Activated T-cell treated with anti-CD3 and anti-CD28 coated beads, Interleukin-2, amount 50 U/mL, for 24 hours (primary cell): ENCODE results near the gene TMEM248.
"Not testable (repeated sequence)": the region's sequence is repeated elsewhere in the genome, so short reads cannot be mapped to it uniquely, and the experiment has no call there.

ENCODE experiments used
- DNase-seq: peaks from one replicate; pipeline ENCODE4 v3.0.0-alpha.2; 2020
- H3K27ac Mint-ChIP-seq: 2 replicates; pipeline ENCODE4 v1.8.0; 2020; ENCODE audit warnings: mild to moderate bottlenecking, mixed read lengths
- H3K27me3 Mint-ChIP-seq: 2 replicates; pipeline ENCODE4 v1.8.0; 2020; ENCODE audit warnings: mixed read lengths
- H3K36me3 Mint-ChIP-seq: 2 replicates; pipeline ENCODE4 v1.8.0; 2020; ENCODE audit warnings: low read depth, mixed read lengths
- H3K4me1 Mint-ChIP-seq: 2 replicates; pipeline ENCODE4 v1.8.0; 2020; ENCODE audit warnings: low read depth, mixed read lengths
- H3K4me3 Mint-ChIP-seq: 2 replicates; pipeline ENCODE4 v1.8.0; 2020; ENCODE audit warnings: mild to moderate bottlenecking, moderate library complexity, mixed read lengths
- H3K9me3 Mint-ChIP-seq: 2 replicates; pipeline ENCODE4 v1.8.0; 2020; ENCODE audit warnings: mixed read lengths

Gene TMEM248

DNA sequence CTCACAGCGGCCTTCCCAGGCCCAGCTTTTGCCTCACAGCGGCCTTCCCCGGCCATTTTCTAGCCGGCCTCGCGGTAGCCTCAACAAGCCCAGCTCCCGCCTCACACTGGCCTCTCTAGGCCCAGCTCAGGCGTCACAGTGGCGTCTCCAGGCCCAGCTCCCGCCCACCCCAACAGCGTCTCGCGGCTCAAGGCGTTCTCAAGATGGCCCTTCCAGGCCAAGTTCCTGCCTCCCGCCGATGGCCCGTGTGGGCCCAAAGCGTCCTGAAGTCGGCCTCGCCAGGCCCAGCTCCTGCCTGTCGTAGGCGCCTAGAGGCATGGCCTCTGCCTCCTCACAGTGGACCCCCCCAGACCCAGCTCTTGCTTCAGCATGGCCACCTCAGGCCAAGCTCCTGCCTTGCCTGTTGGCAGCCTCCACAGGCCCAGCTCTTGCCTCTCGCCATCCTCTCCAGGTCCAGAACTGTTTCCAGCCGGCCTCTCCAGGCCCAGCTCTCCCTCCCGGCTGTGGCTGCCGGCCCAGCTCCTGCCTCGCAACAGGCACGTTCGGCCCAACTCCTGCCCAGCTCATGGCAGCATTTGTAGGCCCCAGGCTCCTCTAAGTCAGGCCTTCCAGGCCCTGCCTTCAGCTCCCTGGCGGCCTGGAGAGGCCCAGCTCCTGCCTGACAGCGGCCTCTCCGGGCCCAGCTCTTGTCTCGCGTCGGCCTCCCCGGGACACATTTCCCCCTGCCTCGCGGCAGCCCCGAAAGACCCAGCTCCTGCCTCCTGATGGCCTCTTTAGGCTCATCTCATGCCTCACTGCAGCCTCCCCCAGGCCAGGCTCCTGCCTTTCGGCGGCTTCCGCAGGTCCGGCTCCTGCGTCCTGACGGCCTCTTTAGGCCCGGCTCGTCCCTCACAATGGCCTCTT lies 18.8 kb upstream of the TMEM248 start:
- H3K36me3 Mint-ChIP-seq, result peaks cover 30% of the 10 kb centered on the region
- no peaks in the 10 kb centered on the region for H3K27me3 Mint-ChIP-seq
- no peaks in the 10 kb centered on the region for H3K4me1 Mint-ChIP-seq
- H3K9me3 Mint-ChIP-seq, result no peaks in the 10 kb centered on the region
- H3K27ac Mint-ChIP-seq, result no peak overlapping the region
- no peak overlapping the region for H3K4me3 Mint-ChIP-seq
- DNase-seq, result no peak

DNA sequence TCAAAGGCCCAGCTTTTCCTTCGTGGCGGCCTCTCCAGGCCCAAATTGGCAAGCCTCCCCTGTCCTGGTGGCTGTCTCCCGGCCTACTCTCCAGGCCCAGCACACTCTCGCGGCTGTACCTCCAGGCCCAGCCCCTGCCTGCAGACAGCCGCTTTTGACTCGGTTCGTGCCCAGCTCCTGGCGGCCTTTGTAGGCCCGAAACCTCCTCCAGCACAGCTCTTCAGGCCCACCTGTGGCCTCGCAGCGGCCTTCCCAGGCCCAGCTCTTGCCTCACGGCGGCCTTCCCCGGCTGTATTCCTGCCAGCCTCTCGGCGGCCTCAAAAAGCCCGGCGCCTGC lies 18.2 kb upstream of the TMEM248 start:
- Mint-ChIP-seq H3K4me3 (no peak overlapping the region), H3K27ac (no peak overlapping the region)
- no peak for DNase-seq

GRCh38 chr7:66903360-66904062 lies 17.5 kb upstream of the TMEM248 start:
- Mint-ChIP-seq H3K9me3 (no peaks in the 10 kb centered on the region), H3K27ac (no peak overlapping the region), H3K4me1 (no peaks in the 10 kb centered on the region), H3K27me3 (no peaks in the 10 kb centered on the region), H3K36me3 (peaks cover 18% of the 10 kb centered on the region), H3K4me3 (no peak overlapping the region)
- DNase-seq, result no peak

More for the DNA sequence above, 18.2 kb upstream of the TMEM248 start:
- H3K27me3 Mint-ChIP-seq, result no peaks in the 10 kb centered on the region
- H3K36me3 Mint-ChIP-seq, result peaks cover 25% of the 10 kb centered on the region
- H3K9me3 Mint-ChIP-seq, result no peaks in the 10 kb centered on the region
- H3K4me1 Mint-ChIP-seq, result no peaks in the 10 kb centered on the region

GRCh38 chr7:66904063-66904593 lies 16.9 kb upstream of the TMEM248 start:
- Mint-ChIP-seq H3K27me3 (no peaks in the 10 kb centered on the region), H3K4me1 (no peaks in the 10 kb centered on the region), H3K4me3 (no peak overlapping the region), H3K9me3 (no peaks in the 10 kb centered on the region), H3K27ac (no peak overlapping the region), H3K36me3 (peaks cover 12% of the 10 kb centered on the region)
- DNase-seq, result no peak

GRCh38 chr7:66905278-66905677 lies 15.7 kb upstream of the TMEM248 start:
- H3K9me3 Mint-ChIP-seq, result no peaks in the 10 kb centered on the region
- H3K27me3 Mint-ChIP-seq, result no peaks in the 10 kb centered on the region
- peak overlapping the region; percentile 6 for H3K27ac Mint-ChIP-seq

DNA sequence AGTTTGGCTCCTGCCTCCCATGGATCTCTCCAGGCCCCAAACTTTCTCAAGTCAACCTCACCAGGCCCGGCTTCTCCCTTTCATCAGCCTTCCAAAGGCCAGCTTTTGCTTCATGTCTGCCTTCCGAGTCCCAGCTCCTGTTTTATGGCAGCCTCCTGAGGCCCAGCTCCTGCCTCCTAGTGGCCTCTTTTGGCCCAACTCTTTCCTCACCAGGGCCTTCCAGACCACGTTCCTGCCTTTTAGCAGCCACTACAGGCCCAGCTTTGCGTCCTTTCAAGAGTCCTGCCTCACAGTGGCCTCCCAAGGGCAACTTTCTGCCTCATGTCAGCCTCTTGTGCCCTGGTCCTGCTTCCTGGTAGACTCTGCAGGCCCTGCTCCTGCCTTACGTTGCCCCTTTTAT lies 15.3 kb upstream of the TMEM248 start:
- H3K27ac Mint-ChIP-seq, result no peak overlapping the region
- H3K36me3 Mint-ChIP-seq, result peaks cover 8% of the 10 kb centered on the region

More at GRCh38 chr7:66905278-66905677, 15.7 kb upstream of the TMEM248 start:
- Mint-ChIP-seq H3K4me3 (no peak overlapping the region), H3K36me3 (peaks cover 8% of the 10 kb centered on the region), H3K4me1 (no peaks in the 10 kb centered on the region)
- no peak for DNase-seq

DNA sequence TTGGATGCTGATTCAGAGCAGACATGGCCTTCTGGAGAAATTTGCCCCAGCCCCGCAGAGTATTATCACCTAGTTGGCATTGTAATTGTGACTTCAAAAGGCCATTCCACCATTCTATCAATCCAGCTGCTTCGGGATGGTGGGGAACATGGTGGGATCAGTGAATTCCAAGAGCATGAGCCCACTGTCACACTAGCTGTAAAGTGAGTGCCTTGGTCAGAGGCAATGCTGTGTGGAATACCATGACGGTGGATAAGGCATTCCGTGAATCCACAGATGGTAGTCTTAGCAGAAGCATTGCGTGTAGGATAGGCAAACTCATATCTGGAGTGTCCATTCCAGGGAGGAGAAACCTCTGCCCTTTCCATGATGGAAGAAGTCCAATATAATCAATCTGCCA lies 13.3 kb upstream of the TMEM248 start:
- DNase-seq, result no peak
- Mint-ChIP-seq H3K9me3 (no peaks in the 10 kb centered on the region), H3K4me1 (no peaks in the 10 kb centered on the region), H3K36me3 (peaks cover 3% of the 10 kb centered on the region), H3K27ac (no peak overlapping the region), H3K4me3 (no peak overlapping the region), H3K27me3 (no peaks in the 10 kb centered on the region)

More for the DNA sequence above, 15.3 kb upstream of the TMEM248 start:
- no peaks in the 10 kb centered on the region for H3K9me3 Mint-ChIP-seq
- DNase-seq, result no peak
- H3K27me3 Mint-ChIP-seq, result no peaks in the 10 kb centered on the region
- H3K4me1 Mint-ChIP-seq, result no peaks in the 10 kb centered on the region
- no peak overlapping the region for H3K4me3 Mint-ChIP-seq

GRCh38 chr7:66908598-66908997 lies 12.4 kb upstream of the TMEM248 start:
- not testable (repeated sequence) for H3K9me3 Mint-ChIP-seq, DNase-seq, H3K27me3 Mint-ChIP-seq, H3K4me3 Mint-ChIP-seq, H3K4me1 Mint-ChIP-seq, H3K36me3 Mint-ChIP-seq, H3K27ac Mint-ChIP-seq

DNA sequence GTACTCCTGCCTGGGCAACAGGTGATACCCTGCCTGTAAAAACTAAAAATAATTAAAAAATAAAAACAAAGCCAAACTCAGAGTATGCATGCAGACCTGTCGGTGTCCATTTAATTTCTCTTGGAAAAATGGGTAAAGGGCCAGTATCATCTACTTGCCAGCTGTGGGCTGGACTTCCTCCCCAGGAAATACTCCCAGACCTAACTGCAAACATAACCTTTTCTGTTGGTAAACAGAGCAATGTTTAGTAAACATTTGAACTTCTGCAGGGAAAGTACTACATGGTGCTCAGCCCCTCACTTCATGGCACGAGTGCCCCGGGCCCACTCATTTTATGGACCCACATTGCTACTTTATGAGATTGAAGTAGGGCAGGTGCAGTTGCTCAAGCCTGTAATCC lies 10.2 kb upstream of the TMEM248 start:
- DNase-seq, result no peak
- H3K4me1 Mint-ChIP-seq, result no peaks in the 10 kb centered on the region
- H3K9me3 Mint-ChIP-seq, result no peaks in the 10 kb centered on the region
- no peak overlapping the region for H3K4me3 Mint-ChIP-seq
- H3K36me3 Mint-ChIP-seq, result no peaks in the 10 kb centered on the region
- no peak overlapping the region for H3K27ac Mint-ChIP-seq
- no peaks in the 10 kb centered on the region for H3K27me3 Mint-ChIP-seq

- not testable (repeated sequence) for H3K27ac Mint-ChIP-seq, H3K4me1 Mint-ChIP-seq, DNase-seq, H3K4me3 Mint-ChIP-seq, H3K9me3 Mint-ChIP-seq, H3K36me3 Mint-ChIP-seq, H3K27me3 Mint-ChIP-seq
Observed at GRCh38 chr7:66911191-66911590, 9.8 kb upstream of the TMEM248 start.

DNA sequence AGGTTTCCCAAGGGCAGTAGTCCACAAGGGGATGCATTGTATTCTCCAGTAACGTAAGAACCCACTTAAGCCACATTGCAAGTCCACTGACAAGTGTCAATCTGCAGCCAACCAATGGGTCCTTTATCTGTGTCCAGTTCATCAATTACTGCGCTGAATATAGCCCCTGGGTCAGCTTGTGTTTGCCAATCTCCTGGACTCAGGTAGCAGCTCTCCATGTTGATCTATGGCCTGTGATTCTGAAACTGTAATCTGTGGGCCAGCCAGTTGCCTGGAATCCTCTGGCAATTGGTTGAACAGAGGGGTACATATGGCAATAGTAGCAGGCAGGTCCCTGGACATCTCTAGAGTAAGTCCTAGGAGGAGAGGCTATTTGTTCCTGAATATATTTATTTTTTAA lies 8.8 kb upstream of the TMEM248 start:
- Mint-ChIP-seq H3K9me3 (no peaks in the 10 kb centered on the region), H3K4me1 (no peaks in the 10 kb centered on the region), H3K27ac (no peak overlapping the region), H3K36me3 (no peaks in the 10 kb centered on the region), H3K27me3 (no peaks in the 10 kb centered on the region), H3K4me3 (no peak overlapping the region)
- no peak for DNase-seq

DNA sequence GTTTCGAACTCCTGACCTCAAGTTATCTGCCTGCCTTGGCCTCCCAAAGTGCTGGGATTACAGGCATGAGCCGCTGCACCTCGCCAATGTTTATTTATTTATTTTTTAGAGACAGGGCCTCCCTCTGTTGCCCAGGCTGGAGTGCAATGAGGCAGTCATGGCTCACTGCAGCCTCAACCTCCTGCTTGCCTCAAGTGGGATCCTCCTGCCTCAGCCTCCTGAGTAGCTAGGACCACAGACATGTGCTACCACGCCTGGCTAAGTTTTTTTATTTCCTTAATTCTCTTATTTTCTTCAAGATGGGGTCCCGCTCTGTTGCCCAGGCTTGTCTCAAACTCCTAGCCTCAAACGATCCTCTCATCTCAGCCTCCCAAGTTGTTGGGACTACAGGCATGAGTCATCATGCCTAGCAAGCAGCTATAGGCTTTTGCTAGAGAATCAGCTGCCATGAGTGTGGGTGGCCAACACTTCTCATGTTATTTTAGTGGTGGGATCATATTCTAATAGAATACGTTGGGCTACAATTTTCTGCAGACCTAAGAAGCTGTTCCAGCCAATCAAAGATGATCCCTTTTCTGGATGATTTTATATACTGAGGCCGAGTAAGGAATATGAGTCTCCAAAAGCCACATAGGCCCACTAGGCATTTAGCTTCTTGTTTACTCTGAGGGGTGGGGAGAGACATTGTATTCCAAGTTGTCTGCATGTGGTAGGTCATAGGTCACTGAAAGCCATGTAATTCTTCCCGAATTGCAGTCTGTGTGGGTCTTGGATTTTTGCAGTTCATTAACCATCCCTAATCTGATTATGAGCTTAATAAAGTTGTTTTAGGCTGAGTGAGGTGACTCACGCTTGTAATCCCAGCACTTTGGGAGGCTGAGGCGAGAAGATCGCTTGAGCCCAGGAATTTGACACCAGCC lies 7.6 kb upstream of the TMEM248 start:
- no peaks in the 10 kb centered on the region for H3K36me3 Mint-ChIP-seq
- no peaks in the 10 kb centered on the region for H3K27me3 Mint-ChIP-seq
- H3K9me3 Mint-ChIP-seq, result no peaks in the 10 kb centered on the region
- DNase-seq, result no peak
- no peak overlapping the region for H3K27ac Mint-ChIP-seq
- H3K4me3 Mint-ChIP-seq, result no peak overlapping the region
- H3K4me1 Mint-ChIP-seq, result no peaks in the 10 kb centered on the region

- Mint-ChIP-seq H3K4me1 (peaks cover 19% of the 10 kb centered on the region), H3K36me3 (peaks cover 17% of the 10 kb centered on the region)
- H3K4me3 Mint-ChIP-seq, H3K27me3 Mint-ChIP-seq, DNase-seq, H3K9me3 Mint-ChIP-seq, H3K27ac Mint-ChIP-seq: not testable (repeated sequence)
Observed at GRCh38 chr7:66917904-66918303, 3.1 kb upstream of the TMEM248 start.

- Mint-ChIP-seq H3K27ac (peak overlapping the region; percentile 79), H3K4me3 (peak overlapping the region; percentile 89), H3K36me3 (peaks cover 29% of the 10 kb centered on the region), H3K27me3 (no peaks in the 10 kb centered on the region), H3K4me1 (peaks cover 32% of the 10 kb centered on the region), H3K9me3 (no peaks in the 10 kb centered on the region)
- no peak for DNase-seq
Observed at GRCh38 chr7:66919304-66919703, 1.7 kb upstream of the TMEM248 start.
